NCI-H2081 treated with DMSO at 0.1 percent for 48 hours (cell line): Measurements from ENCODE around the gene HERPUD1.
"Not testable (repeated sequence)": the region's sequence is repeated elsewhere in the genome, so short reads cannot be mapped to it uniquely, and the experiment has no call there.

Experiments used
- DNase-seq: peaks from one replicate; lab custom pipeline; 2025; lab: John Stamatoyannopoulos, UW

HERPUD1 gene

GRCh38 chr16:56960681-56961281 lies 28.8 kb downstream of the HERPUD1 start:
- no peak for DNase-seq

GRCh38 chr16:56961386-56961785 lies 29.4 kb downstream of the HERPUD1 start:
- DNase-seq, result no peak

DNA sequence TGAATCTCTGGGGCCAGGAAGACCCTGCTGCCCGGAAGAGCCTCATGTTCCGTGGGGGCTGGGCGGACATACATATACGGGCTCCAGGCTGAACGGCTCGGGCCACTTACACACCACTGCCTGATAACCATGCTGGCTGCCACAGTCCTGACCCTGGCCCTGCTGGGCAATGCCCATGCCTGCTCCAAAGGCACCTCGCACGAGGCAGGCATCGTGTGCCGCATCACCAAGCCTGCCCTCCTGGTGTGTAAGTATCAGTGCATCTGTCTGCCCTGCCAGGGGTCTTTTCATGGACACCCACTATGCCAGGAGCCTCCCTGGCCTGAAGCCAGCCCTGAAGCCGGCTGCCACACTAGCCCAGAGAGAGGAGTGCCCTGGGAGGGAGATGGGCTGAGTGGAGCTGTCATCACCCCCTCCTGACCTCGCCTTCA lies 29.9 kb downstream of the HERPUD1 start, which contains the start of gene CETP:
TSS of gene CETP (plus strand) at position 100 of the 431 bp plus-strand sequence. CDS start at position 130, 30 bp downstream.
- no peak for DNase-seq

DNA sequence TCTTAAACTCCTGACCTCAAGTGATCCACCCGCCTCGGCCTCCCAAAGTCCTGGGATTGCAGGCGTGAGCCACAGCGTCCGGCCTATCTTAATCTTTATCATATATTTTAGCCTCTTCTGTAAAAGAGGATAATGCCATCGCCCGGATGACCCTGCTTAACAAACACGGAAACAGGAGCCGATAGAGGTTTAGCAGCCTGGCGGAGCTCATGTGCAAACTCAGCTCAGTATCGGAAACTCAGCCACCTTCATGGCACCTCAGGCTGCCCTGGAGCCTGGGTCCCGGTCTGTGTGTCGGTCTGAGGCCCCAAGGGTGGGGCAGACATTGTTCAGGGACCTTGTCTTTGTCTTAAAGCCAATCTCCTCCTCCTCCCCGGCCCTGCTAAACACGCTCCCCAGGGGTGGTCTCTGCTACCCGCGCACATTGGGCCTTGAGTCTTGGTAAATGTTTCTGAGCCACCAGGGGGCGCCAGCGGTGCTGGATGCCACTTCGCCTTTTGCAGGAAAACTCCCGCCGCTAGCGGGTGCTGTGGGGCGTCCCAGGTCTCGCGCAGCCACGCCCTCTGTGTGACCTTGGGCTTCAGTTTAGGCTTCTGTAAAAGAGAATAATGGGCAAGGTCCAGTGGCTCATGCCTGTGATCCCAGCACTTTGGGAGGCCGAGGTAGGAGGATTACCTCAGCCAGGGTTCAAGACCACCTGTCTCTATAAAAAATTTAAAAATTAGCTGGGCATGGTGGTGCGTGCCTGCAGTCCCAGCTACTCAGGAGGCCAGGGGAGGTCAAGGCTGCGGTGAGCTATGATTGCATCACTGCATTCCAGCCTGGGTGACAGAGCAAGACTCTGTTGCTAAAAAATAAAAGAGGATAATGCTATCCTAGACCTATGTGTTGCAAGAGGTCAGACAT lies 32.6 kb downstream of the HERPUD1 start:
- no peak for DNase-seq

- no peak for DNase-seq
These were observed 33.5 kb downstream of the HERPUD1 start for GRCh38 chr16:56965149-56966092.

GRCh38 chr16:56966093-56966475 lies 34.1 kb downstream of the HERPUD1 start:
- DNase-seq, result no peak

- DNase-seq, result no peak
These were observed 35.8 kb downstream of the HERPUD1 start for GRCh38 chr16:56967733-56968132.

GRCh38 chr16:56969769-56970168 lies 37.8 kb downstream of the HERPUD1 start:
- no peak for DNase-seq

- DNase-seq, result no peak
These were observed 39.2 kb downstream of the HERPUD1 start for GRCh38 chr16:56970934-56971767.

GRCh38 chr16:56971768-56972043 lies 39.8 kb downstream of the HERPUD1 start:
- DNase-seq, result no peak

GRCh38 chr16:56972403-56973293 lies 40.7 kb downstream of the HERPUD1 start:
- DNase-seq, result no peak

DNA sequence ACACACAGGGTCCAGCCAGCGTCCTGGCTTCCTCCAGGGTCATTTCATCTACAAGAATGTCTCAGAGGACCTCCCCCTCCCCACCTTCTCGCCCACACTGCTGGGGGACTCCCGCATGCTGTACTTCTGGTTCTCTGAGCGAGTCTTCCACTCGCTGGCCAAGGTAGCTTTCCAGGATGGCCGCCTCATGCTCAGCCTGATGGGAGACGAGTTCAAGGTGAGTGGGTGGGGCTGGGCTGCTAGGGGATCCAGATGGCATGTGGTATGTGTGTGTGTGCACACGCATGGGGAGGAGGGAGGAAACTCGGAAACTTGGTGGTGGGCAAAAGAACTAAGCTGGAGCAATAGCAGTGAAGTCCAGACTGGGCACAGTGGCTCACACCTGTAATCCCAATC lies 41.4 kb downstream of the HERPUD1 start:
- DNase-seq, result no peak

DNA sequence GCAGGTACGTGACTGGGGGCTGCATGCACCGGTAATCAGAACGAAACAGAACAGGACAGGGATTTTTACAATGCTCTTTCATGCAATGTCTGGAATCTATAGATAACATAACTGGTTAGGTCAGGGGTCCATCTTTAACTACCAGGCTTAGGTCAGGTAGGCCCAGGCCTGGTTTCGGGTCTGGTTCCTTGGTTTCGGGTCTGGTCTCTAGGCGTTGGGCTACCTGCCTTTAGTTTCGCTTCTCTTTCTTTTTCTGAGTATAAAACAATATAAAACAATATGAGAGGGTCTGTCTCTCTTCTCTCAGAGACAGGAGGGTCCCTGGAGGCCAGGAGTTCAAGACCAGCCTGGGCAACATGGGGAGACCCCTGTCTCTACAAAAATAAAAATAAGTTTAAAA lies 42.0 kb downstream of the HERPUD1 start:
- DNase-seq, result not testable (repeated sequence)

- no peak for DNase-seq
These were observed 42.8 kb downstream of the HERPUD1 start for GRCh38 chr16:56974549-56975300.

DNA sequence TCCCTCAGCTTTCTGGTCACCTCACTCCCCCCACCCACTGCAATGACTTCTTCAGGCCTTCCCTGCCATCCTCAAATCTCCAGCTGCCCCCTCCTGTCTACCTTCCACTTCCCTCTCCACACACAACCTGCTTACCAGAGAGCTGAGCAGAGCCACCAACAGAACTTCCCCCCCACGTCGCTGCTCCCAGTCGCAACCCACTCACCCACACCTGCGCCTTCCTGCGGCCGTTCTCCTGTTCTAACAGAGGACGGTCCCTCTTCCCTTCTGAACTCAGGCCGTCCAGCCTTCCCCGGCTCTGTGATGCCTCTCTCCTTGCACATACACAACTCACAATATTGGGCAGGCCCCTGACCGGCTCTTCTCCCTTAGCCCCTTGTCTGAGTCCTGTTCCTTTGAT lies 43.8 kb downstream of the HERPUD1 start:
- DNase-seq, result no peak

- DNase-seq, result no peak
These were observed 45.3 kb downstream of the HERPUD1 start for GRCh38 chr16:56977216-56977615.

- no peak for DNase-seq
These were observed 46.0 kb downstream of the HERPUD1 start for GRCh38 chr16:56977823-56978430.

DNA sequence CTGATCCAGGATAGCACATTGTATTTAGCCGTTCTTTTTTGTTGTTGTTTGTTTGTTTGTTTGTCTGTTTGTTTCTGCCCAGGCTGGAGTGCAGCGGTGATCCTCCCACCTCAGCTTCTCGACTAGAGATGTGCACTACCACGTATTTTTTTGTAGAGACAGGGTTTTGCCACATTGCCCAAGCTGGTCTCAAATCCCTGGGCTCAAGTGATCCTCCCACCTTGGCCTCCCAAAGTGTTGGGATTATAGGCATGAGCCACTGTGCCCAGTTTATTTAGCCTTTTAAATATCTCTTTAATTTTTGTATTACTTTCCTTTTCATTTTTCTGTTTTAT lies 48.2 kb downstream of the HERPUD1 start:
- no peak for DNase-seq
